MM.1S (cell line): ENCODE results near the gene KIF25.

ENCODE experiments used
- DNase-seq: peaks from one replicate; pipeline ENCODE4 v3.0.0-alpha.2; 2015
- H2AFZ ChIP-seq: fragments of 300-600 bp; sonication (generic); 2 replicates; pipeline ENCODE4 v1.6.0; 2016; ENCODE audit warnings: antibody characterized with exemption, low read length
- H3F3A ChIP-seq: fragments of 300-600 bp; sonication (generic); 2 replicates; pipeline ENCODE4 v1.6.1; 2016; ENCODE audit warnings: mild to moderate bottlenecking, antibody characterized with exemption, low read length, moderate library complexity, mixed read lengths; ENCODE audit not compliant: insufficient read depth
- H3K27ac ChIP-seq: fragments of 300-600 bp; sonication (generic); 2 replicates; pipeline ENCODE4 v1.5.1; 2016; ENCODE audit warnings: mild to moderate bottlenecking, low read length
- H3K27me3 ChIP-seq: fragments of 300-600 bp; sonication (generic); replicated peaks from 2 replicates; pipeline ENCODE4 v1.6.0; 2016; ENCODE audit warnings: low read length; ENCODE audit not compliant: insufficient read depth
- H3K36me3 ChIP-seq: fragments of 300-600 bp; sonication (generic); replicated peaks from 2 replicates; pipeline ENCODE4 v1.6.1; 2016; ENCODE audit warnings: mild to moderate bottlenecking, low read length, mixed read lengths; ENCODE audit not compliant: insufficient read depth
- H3K4me1 ChIP-seq: fragments of 300-600 bp; sonication (generic); 2 replicates; pipeline ENCODE4 v1.6.1; 2016; ENCODE audit warnings: low read length, mixed read lengths
- H3K4me2 ChIP-seq: fragments of 300-600 bp; sonication (generic); 2 replicates; pipeline ENCODE4 v1.6.0; 2016; ENCODE audit warnings: low read depth, low read length
- H3K4me3 ChIP-seq: fragments of 300-600 bp; sonication (generic); 2 replicates; pipeline ENCODE4 v1.5.1; 2016; ENCODE audit warnings: low read length, mixed read lengths
- H3K79me2 ChIP-seq: fragments of 300-600 bp; sonication (generic); 2 replicates; pipeline ENCODE4 v1.6.1; 2016; ENCODE audit warnings: mixed run types, low read length, mixed read lengths
- H3K9ac ChIP-seq: fragments of 300-600 bp; sonication (generic); 2 replicates; pipeline ENCODE4 v1.6.1; 2016; ENCODE audit warnings: low read length, mixed read lengths
- H3K9me2 ChIP-seq: fragments of 300-600 bp; sonication (generic); replicated peaks from 2 replicates; pipeline ENCODE4 v1.6.1; 2016; ENCODE audit warnings: mild to moderate bottlenecking, low read length, mixed read lengths; ENCODE audit not compliant: insufficient read depth
- H3K9me3 ChIP-seq: fragments of 300-600 bp; sonication (generic); replicated peaks from 2 replicates; pipeline ENCODE4 v1.6.1; 2016; ENCODE audit warnings: mild to moderate bottlenecking, low read length, mixed read lengths; ENCODE audit not compliant: insufficient read depth
- H4K20me1 ChIP-seq: fragments of 300-600 bp; sonication (generic); 2 replicates; pipeline ENCODE4 v1.6.1; 2016; ENCODE audit warnings: mild to moderate bottlenecking, low read length, moderate library complexity, mixed read lengths; ENCODE audit not compliant: insufficient read depth
- CTCF ChIP-seq: fragments of 300-600 bp; sonication (generic); IDR thresholded peaks from 2 replicates; pipeline ENCODE4 v1.5.1; 2016; ENCODE audit warnings: antibody characterized with exemption, low read length, mixed read lengths
- EZH2 ChIP-seq: fragments of 300-600 bp; sonication (generic); optimal IDR thresholded peaks from 2 replicates; pipeline ENCODE3; 2017; ENCODE audit warnings: low read depth, mild to moderate bottlenecking, antibody characterized with exemption, low read length, mixed read lengths
- EZH2phosphoT487 ChIP-seq: fragments of 300-600 bp; sonication (generic); IDR thresholded peaks from 2 replicates; pipeline ENCODE4 v1.6.1; 2018; ENCODE audit warnings: antibody characterized with exemption, low read length

Gene KIF25

GRCh38 chr6:167996424-167997199 is 859 bp upstream of the KIF25 start:
- H4K20me1 ChIP-seq, result no peaks in the 10 kb centered on the region
- TF ChIP-seq EZH2 (no peak), CTCF (no peak), EZH2phosphoT487 (no peak)
- no peak overlapping the region for H3K27ac ChIP-seq
- no peak overlapping the region for H3K9ac ChIP-seq
- H3K4me2 ChIP-seq, result no peak overlapping the region
- no peaks in the 10 kb centered on the region for H3K27me3 ChIP-seq
- no peaks in the 10 kb centered on the region for H3K36me3 ChIP-seq
- no peaks in the 10 kb centered on the region for H3K9me3 ChIP-seq
- H3K9me2 ChIP-seq, result no peaks in the 10 kb centered on the region
- no peak overlapping the region for H2AFZ ChIP-seq
- H3K79me2 ChIP-seq, result no peaks in the 10 kb centered on the region
- no peak overlapping the region for H3K4me3 ChIP-seq
- H3K4me1 ChIP-seq, result no peaks in the 10 kb centered on the region
- DNase-seq, result no peak
- H3F3A ChIP-seq, result no peaks in the 10 kb centered on the region

- TF ChIP-seq CTCF, result no peak
- TF ChIP-seq EZH2phosphoT487, result no peak
- TF ChIP-seq EZH2, result no peak
- DNase-seq, result no peak
- H3K9ac ChIP-seq, result no peak overlapping the region
- H3K27ac ChIP-seq, result no peak overlapping the region
- H3K27me3 ChIP-seq, result no peaks in the 10 kb centered on the region
- H3K36me3 ChIP-seq, result no peaks in the 10 kb centered on the region
- H3K9me2 ChIP-seq, result no peaks in the 10 kb centered on the region
- H3K4me2 ChIP-seq, result no peak overlapping the region
- no peaks in the 10 kb centered on the region for H3K9me3 ChIP-seq
- H3F3A ChIP-seq, result no peaks in the 10 kb centered on the region
- H3K4me3 ChIP-seq, result no peak overlapping the region
- no peaks in the 10 kb centered on the region for H3K79me2 ChIP-seq
- no peak overlapping the region for H2AFZ ChIP-seq
- H4K20me1 ChIP-seq, result no peaks in the 10 kb centered on the region
- no peaks in the 10 kb centered on the region for H3K4me1 ChIP-seq
Measured at GRCh38 chr6:167998215-167998614, 744 bp downstream of the KIF25 start.

- Histone ChIP-seq H3K4me3 (no peak overlapping the region), H3K27ac (no peak overlapping the region), H2AFZ (no peak overlapping the region), H4K20me1 (no peaks in the 10 kb centered on the region), H3K27me3 (no peaks in the 10 kb centered on the region; the same call in 1 of the 2 replicates), H3K9ac (no peak overlapping the region), H3K4me2 (no peak overlapping the region), H3K36me3 (no peaks in the 10 kb centered on the region), H3K4me1 (no peaks in the 10 kb centered on the region), H3F3A (no peaks in the 10 kb centered on the region), H3K9me2 (no peaks in the 10 kb centered on the region), H3K79me2 (no peaks in the 10 kb centered on the region), H3K9me3 (no peaks in the 10 kb centered on the region)
- TF ChIP-seq CTCF, result no peak
- no peak for DNase-seq
Measured at GRCh38 chr6:168000198-168001028, 2.9 kb downstream of the KIF25 start.
